Stimulated activated CD4-positive, alpha-beta T cell treated with anti-CD3 and anti-CD28 coated beads, Interleukin-1b, Interleukin-23, amount 100 ng/mL, for 24 hours (primary cell): ENCODE measurements around the gene CENPX.

Experiments
- DNase-seq, 4 experiments: peaks; one replicate each; pipeline ENCODE4 v3.0.0-alpha.2; 2020; ENCODE audit warnings: low read depth in 4 of 4, low spot score in 1 of 4

The CENPX gene

GRCh38 chr17:82023447-82024241 is 966 bp upstream of the CENPX start:
- peak in 1 of 4 experiments; percentile 20 for DNase-seq

DNA sequence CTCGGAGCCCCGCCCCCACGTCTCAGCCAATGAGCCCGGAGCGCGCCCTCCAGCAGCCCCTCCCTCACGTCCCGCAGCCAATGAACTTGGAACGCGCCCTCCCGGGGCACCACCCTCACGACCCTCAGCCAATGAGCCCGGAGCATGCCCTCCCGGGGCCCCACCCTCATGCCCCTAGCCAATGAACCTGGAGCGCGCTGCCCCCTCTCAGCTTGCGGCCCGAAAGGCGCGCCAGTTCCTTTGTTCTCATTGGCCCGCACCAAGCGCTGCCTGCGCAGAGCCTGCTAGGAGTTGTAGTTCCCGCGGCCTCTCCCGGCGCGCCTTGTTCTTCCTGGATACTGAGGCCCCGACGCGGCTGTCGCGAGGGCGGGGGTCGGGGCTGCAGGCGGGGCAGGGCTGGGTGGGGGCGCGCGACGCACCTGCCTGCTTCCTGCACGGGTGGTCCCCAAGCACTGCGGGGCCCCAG is 336 bp upstream of the CENPX start, which contains the start of gene LRRC45:
Gene LRRC45 (plus strand): TSS at position 325 of the 466 bp plus-strand sequence. CDS start 339 bp downstream, outside the sequence.
- DNase-seq = peak; percentile 98 to 100 (median 100)

DNA sequence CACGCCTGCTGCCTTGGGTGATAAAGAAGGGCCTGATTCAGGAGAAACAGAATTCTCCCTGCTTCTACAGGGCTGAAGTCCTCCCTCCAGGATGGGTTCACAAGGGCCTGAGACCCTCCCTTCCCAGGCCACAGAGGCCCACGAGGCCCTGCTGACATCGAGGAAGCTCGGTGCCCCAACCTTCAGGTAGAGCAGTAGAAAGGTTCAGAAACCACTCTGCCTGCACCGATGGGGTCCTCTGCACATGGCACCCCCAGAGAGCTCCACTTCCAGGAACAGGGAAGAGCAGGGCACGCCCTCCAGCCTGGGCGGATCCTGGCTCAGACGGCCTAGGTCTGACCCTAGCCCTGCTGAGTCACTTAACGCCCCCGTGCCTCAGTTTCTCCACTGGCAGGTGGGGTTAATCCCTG is 773 bp downstream of the CENPX start:
- no peak for DNase-seq

DNA sequence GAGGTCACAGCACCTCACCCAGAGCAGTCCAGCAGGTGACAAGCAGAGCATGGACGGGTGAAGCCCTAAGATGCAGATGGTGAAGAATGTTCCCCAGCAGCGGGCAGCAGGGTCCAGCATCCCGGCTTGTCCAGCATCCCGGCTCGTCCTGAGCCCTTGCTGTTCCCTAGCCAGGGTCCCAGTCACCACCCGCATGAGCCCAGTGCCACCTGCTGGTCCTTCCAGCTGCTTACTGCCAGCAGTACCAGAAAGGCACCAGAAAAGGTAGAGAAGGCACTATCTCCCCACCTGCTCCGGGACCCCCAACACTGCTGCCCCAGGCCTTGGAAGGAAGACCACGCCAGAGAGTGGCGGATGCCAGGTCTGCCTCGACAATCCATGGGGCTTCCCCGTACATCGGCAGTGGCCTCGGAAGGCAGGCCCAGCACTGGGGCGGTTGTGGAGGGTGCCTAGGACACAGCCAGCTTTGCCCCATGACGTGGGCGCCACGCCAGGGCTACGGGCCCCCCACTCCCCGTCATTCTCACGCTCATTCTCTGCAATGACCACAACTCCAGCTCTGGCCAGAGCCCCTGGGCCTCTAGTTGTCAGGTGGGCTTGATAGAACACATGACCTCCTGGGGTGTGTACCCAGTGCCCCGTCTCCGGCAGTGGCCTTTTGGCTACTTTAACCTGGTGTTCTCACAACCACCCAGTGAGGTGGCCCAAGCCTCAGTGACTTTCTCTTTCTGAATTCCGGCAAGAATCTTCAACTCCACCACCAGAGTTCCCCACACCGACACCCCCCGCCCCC is 1.4 kb downstream of the CENPX start:
- peak in 1 of 4 experiments; percentile 27 for DNase-seq

DNA sequence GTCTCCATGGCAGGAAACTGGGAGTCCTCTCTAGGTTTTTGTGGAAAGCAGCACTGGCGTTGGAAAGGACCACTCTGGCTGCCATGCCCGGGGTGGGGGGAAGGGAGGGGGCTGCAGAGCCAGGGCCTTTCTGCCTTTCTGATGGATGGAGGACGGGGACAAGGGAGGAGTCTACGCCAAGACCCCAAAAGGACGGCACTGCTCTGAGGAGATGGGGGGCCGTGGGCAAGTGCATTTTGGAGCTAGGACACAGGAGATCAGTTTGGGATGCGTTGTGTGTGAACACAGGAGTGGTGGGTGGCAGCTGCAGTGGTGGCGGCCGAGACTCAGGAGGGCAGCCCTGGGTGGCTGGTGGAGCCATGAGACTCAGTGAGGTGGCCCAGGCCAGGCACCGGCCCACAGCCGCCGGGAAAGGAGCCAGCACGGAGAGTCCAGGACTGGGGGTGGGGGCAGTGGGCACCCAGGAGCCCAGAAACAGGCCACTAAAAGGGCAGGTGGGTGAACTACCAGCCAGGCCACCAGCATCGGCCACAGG is 2.0 kb downstream of the CENPX start:
- no peak for DNase-seq

GRCh38 chr17:82019690-82020571 is 2.7 kb downstream of the CENPX start:
- DNase-seq = peak; percentile 43 to 62 (median 54)

- no peak for DNase-seq
These were observed 3.5 kb downstream of the CENPX start for GRCh38 chr17:82018989-82019689.

GRCh38 chr17:82018152-82018988 is 4.3 kb downstream of the CENPX start:
- no peak for DNase-seq

- DNase-seq = no peak
These were observed 5.0 kb downstream of the CENPX start for GRCh38 chr17:82017612-82018151.

GRCh38 chr17:82016875-82017459 is 5.7 kb downstream of the CENPX start:
- no peak for DNase-seq

DNA sequence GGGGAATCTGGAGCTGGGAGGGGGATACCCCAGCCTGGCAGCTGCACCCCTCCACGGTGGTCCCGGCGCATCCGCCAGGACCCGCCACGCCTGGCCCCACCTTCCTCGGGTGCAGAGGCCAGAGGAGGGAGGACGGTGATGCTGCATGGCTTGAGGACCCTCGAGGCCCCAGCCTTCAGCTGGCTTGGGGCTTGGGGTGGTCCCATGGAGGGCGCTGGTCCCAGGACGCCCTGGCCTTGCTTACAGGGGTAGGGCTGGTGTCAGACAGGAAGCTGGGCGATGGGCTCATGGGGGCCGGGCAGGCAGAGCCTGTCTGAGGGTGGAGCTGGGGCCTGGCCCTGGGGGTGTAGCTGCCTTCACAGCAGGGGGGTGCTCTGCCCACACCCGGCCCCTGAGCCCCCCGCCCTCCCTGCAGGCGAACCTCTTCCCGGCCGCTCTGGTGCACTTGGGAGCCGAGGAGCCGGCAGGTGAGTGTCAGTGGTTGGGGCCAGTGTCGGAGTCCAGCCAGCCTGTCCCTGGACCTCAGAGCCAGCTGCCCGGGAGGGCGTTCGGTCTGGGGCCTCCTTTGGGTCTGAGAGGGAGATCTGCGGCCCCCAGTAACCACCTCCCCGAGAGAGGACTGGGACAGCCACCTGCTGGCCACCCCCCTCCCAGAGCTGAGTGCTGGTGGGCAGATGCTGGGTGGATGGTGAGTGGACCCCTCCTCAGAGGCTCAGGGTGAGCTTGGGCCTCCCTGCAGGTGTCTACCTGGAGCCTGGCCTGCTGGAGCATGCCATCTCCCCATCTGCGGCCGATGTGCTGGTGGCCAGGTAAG is 6.4 kb downstream of the CENPX start:
- DNase-seq = no peak

- DNase-seq = no peak
These were observed 7.2 kb downstream of the CENPX start for GRCh38 chr17:82015311-82015971.

DNA sequence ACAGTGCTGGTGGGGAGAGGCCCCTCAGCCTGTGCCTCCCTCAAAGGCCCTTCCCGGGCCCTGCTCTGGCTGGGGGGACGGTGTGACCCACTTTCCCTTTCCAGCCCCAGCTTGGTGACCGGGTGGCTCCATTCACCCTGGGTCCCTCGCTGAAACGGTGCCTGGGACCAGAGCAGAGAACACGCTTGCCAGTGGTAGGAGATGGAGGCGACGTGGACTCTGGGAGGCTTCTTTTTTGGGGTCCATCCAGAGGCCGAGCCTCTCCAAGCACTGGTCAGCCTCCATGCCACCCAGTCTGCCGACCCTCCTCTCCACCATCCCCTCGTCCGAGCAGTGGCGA is 7.7 kb downstream of the CENPX start:
- no peak for DNase-seq

DNA sequence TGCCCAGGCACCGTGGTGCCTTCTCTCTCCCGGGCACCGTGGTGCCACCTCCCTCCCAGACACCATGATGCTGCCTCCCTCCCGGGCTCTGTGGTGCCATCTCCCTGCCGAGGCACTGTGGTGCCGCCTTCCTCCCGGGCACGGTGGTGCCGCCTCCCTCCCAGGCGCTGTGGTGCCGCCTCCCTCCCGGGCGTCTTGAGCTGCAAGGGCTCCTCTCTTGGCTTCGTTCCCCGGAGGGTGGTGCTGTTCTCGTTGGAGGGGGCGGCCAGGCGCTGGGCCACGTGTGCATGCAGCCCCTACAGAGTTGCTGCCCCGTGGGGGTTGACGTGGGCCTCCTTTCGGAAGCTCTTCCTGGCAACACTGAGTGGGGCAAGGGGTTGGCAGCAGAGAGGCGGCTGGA is 8.2 kb downstream of the CENPX start:
- no peak for DNase-seq

- DNase-seq = no peak
These were observed 8.8 kb downstream of the CENPX start for GRCh38 chr17:82013772-82014321.

DNA sequence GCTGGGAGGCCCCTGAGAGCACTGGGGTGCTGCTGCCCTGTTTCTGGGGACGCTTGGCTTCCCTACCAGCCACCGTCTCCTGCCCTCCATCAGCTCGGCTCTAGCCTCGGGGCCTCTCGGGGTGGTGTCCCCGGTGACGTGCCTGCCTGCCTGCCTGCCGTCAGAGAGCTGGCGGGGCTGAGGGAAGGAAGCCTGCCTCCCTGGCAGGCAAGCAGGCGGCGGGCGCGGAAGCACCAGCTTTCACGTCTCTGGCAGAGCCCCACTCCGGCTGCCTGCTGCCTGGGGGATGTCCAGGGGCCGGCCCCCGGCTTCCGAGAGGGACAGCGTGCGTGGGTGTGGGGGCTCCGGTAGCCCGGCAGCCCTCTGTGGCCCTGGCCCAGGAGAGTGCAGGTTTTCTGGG is 9.3 kb downstream of the CENPX start:
- DNase-seq = no peak

- no peak for DNase-seq
These were observed 9.9 kb downstream of the CENPX start for GRCh38 chr17:82012640-82013295.
